Transverse colon (tissue), 4 donors: ENCODE results near the gene PTPRO. TPM values are rescaled to one million over a fixed set of nuclear protein-coding genes. Genes with fewer than 3 reads are reported as not detected.

Source experiments
- DNase-seq: peaks from one replicate; pipeline ENCODE4 v3.0.0-alpha.2; 2019
- H3K27ac ChIP-seq, 4 donors: fragments of 200-600 bp; sonication (generic); 2 replicates each; pipeline ENCODE4 v1.5.1; 2016 to 2018; ENCODE audit warnings: inconsistent platforms in 4 of 4
- H3K27me3 ChIP-seq: fragments of 200-600 bp; sonication (generic); 2 replicates; pipeline ENCODE4 v1.5.1; 2017; ENCODE audit warnings: inconsistent platforms
- H3K36me3 ChIP-seq, 4 donors: fragments of 200-600 bp; sonication (generic); 2 replicates each; pipeline ENCODE4 v1.5.1; 2017 to 2019; ENCODE audit warnings: inconsistent platforms in 4 of 4
- H3K4me1 ChIP-seq, 4 donors: fragments of 200-600 bp; sonication (generic); 2 replicates each; pipeline ENCODE4 v1.5.1; 2017 to 2020; ENCODE audit warnings: inconsistent platforms in 4 of 4
- H3K4me3 ChIP-seq, 4 donors: fragments of 200-600 bp; sonication (generic); 1 replicate in 1 of 4; 2 replicates in 3 of 4; pipeline versions ENCODE4 v1.5.1 to v1.6.1; 2017 to 2019; ENCODE audit warnings: inconsistent platforms in 4 of 4
- H3K9me3 ChIP-seq, 2 donors: fragments of 200-600 bp; sonication (generic); 2 replicates each; pipeline ENCODE4 v1.5.1; 2017 to 2019; ENCODE audit warnings: inconsistent platforms in 2 of 2
- CTCF ChIP-seq, 5 experiments: fragments of 200-600 bp in 3 of 5; fragments of 450-650 bp in 2 of 5; sonication (generic) in 3 of 5; IDR thresholded peaks; 1 replicate in 2 of 5; 2 replicates in 3 of 5; pipeline ENCODE4 v1.5.1; 2016 to 2017; ENCODE audit warnings: antibody characterized with exemption in 5 of 5, inconsistent platforms in 3 of 5, mild to moderate bottlenecking in 2 of 5, moderate library complexity in 1 of 5
- EP300 ChIP-seq: sonication (generic); formaldehyde crosslinking; IDR thresholded peaks from one replicate; pipeline ENCODE4 v1.6.1; 2017; ENCODE audit warnings: antibody characterized with exemption, low read depth
- POLR2A ChIP-seq: fragments of 450-650 bp; IDR thresholded peaks from one replicate; pipeline ENCODE4 v1.6.1; 2016; ENCODE audit warnings: antibody characterized with exemption, mild to moderate bottlenecking, moderate library complexity
- POLR2AphosphoS5 ChIP-seq, 3 donors: sonication (generic); formaldehyde crosslinking; IDR thresholded peaks; one replicate each; pipeline ENCODE4 v1.6.1; 2016; ENCODE audit warnings: antibody characterized with exemption in 3 of 3
- WGBS, 2 donors: methylation state at CpG; one replicate each; pipeline ENCODE4 v1.1.5; 2018; ENCODE audit warnings: low coverage in 1 of 2; 5-methylcytosine and 5-hydroxymethylcytosine counted together
- in situ Hi-C, 4 donors: fragments of 200-750 bp; cut with MboI; loops; one replicate each; pipeline versions ENCODE4 v1.15.0 to v1.15.1; 2017; ENCODE audit warnings: low sequenced_read_pairs in 3 of 4, low pct_ligation_motif_present in 1 of 4, low pct_unique_long_range_greater_than_20kb in 1 of 4
- intact Hi-C: fragments of 100-400 bp; cut with DNase I; formaldehyde crosslinking; loops from one replicate; pipeline ENCODE4 v1.15.1; 2023; ENCODE audit warnings: low total_unique reads
- total RNA-seq, 4 donors: library from RNA; depleted of rRNA; stranded (reverse); fragments of >200 nt; gene quantifications; one replicate each; pipeline ENCODE4 v1.1.0, GENCODE V29; 2016

The PTPRO gene
- total RNA-seq, 4 donors from 2014 or later, result 0.75 to 7.9 (median 5.5) TPM

GRCh38 chr12:15546102-15546701 lies 223.9 kb downstream of the PTPRO start:
- Histone ChIP-seq H3K36me3 (no peaks in the 10 kb centered on the region), H3K27me3 (no peaks in the 10 kb centered on the region), H3K4me3 (peak overlapping the region in 3 of 4 donors; percentile 2 to 38 (median 18)), H3K27ac (peak overlapping the region; percentile 46 to 76 (median 60)), H3K4me1 (peaks cover 0 to 31% (median 9%) of the 10 kb centered on the region in 4 donors), H3K9me3 (no peaks in the 10 kb centered on the region)
- in situ Hi-C loops (no loop called here), intact Hi-C loops (no loop called here)
- TF ChIP-seq EP300 (no peak), POLR2AphosphoS5 (IDR thresholded peaks at IDR 0.05) (no peak), CTCF (IDR thresholded peaks at IDR 0.05) (no peak), POLR2A (no peak)
- no peak for DNase-seq
- WGBS, 2 donors, result 13 to 29% methylated on average over 1 of the region's 1 CpG

- H3K27ac ChIP-seq, result peak overlapping the region; percentile 46 to 76 (median 60)
- no peaks in the 10 kb centered on the region for H3K9me3 ChIP-seq
These were observed 224.8 kb downstream of the PTPRO start for GRCh38 chr12:15547063-15547462.

GRCh38 chr12:15547691-15548090 lies 225.4 kb downstream of the PTPRO start:
- TF ChIP-seq POLR2A (no peak), CTCF (IDR thresholded peaks at IDR 0.05) (no peak), POLR2AphosphoS5 (IDR thresholded peaks at IDR 0.05) (no peak)
- Histone ChIP-seq H3K4me3 (peak overlapping the region in 2 of 4 donors; percentile 18 to 38), H3K9me3 (no peaks in the 10 kb centered on the region)

More at GRCh38 chr12:15547063-15547462, 224.8 kb downstream of the PTPRO start:
- Histone ChIP-seq H3K27me3 (no peaks in the 10 kb centered on the region), H3K4me3 (peak overlapping the region in 3 of 4 donors; percentile 2 to 38 (median 18)), H3K36me3 (no peaks in the 10 kb centered on the region), H3K4me1 (peaks cover 0 to 24% (median 6%) of the 10 kb centered on the region in 4 donors)
- TF ChIP-seq CTCF (IDR thresholded peaks at IDR 0.05), result no peak
- TF ChIP-seq POLR2A, result no peak
- TF ChIP-seq EP300, result no peak
- TF ChIP-seq POLR2AphosphoS5 (IDR thresholded peaks at IDR 0.05), result no peak
- WGBS, 2 donors, result 52 to 56% methylated on average over 5 of the region's 5 CpGs
- in situ Hi-C loops (no loop called here), intact Hi-C loops (no loop called here)
- no peak for DNase-seq

GRCh38 chr12:15550793-15551192 lies 228.5 kb downstream of the PTPRO start:
- no peaks in the 10 kb centered on the region for H3K9me3 ChIP-seq
- peaks cover 0 to 13% (median 2%) of the 10 kb centered on the region in 4 donors for H3K4me1 ChIP-seq
- H3K27ac ChIP-seq, result no peak overlapping the region
- H3K36me3 ChIP-seq, result no peaks in the 10 kb centered on the region
- TF ChIP-seq EP300 (no peak), CTCF (IDR thresholded peaks at IDR 0.05) (no peak), POLR2AphosphoS5 (IDR thresholded peaks at IDR 0.05) (no peak), POLR2A (no peak)
- H3K4me3 ChIP-seq, result no peak overlapping the region
- intact Hi-C loops (no loop called here), in situ Hi-C loops (no loop called here)
- no peaks in the 10 kb centered on the region for H3K27me3 ChIP-seq
- WGBS, 2 donors, result 79 to 83% methylated on average over 4 of the region's 4 CpGs
- no peak for DNase-seq

More at GRCh38 chr12:15547691-15548090, 225.4 kb downstream of the PTPRO start:
- H3K4me1 ChIP-seq, result peaks cover 0 to 24% (median 6%) of the 10 kb centered on the region in 4 donors
- WGBS, 2 donors, result 48 to 50% methylated on average over 1 of the region's 1 CpG
- no peaks in the 10 kb centered on the region for H3K27me3 ChIP-seq
- H3K36me3 ChIP-seq, result no peaks in the 10 kb centered on the region
- in situ Hi-C loops (no loop called here), intact Hi-C loops (no loop called here)
- no peak for DNase-seq
- peak overlapping the region; percentile 46 to 76 (median 60) for H3K27ac ChIP-seq
